TTC549 (cell line): Measurements from ENCODE around the gene THAP10.
"Not testable (repeated sequence)": the region's sequence is repeated elsewhere in the genome, so short reads cannot be mapped to it uniquely, and the experiment has no call there.

Source experiments
- FAIRE-seq: peaks from 2 replicates; lab custom pipeline; 2012; peaks lifted over from hg19 to GRCh38; lab: Jason Lieb, UNC

THAP10 gene

GRCh38 chr15:70876011-70876410 is 16.2 kb downstream of the THAP10 start:
- no peak for FAIRE-seq

GRCh38 chr15:70875001-70875782 is 17.0 kb downstream of the THAP10 start:
- FAIRE-seq = peak; percentile 66

- no peak for FAIRE-seq
These were observed 18.8 kb downstream of the THAP10 start for GRCh38 chr15:70873232-70874054.

GRCh38 chr15:70871490-70871889 is 20.7 kb downstream of the THAP10 start:
- FAIRE-seq = not testable (repeated sequence)

GRCh38 chr15:70870051-70870450 is 22.2 kb downstream of the THAP10 start:
- no peak for FAIRE-seq

GRCh38 chr15:70869346-70869745 is 22.9 kb downstream of the THAP10 start:
- no peak for FAIRE-seq

GRCh38 chr15:70867911-70868467 is 24.2 kb downstream of the THAP10 start:
- FAIRE-seq = no peak

GRCh38 chr15:70866982-70867641 is 25.1 kb downstream of the THAP10 start:
- FAIRE-seq = no peak

GRCh38 chr15:70863450-70864218 is 28.6 kb downstream of the THAP10 start:
- FAIRE-seq = no peak

- FAIRE-seq = no peak
These were observed 32.2 kb downstream of the THAP10 start for GRCh38 chr15:70859998-70860397.

- no peak for FAIRE-seq
These were observed 32.8 kb downstream of the THAP10 start for GRCh38 chr15:70859322-70859908.

GRCh38 chr15:70858614-70859321 is 33.5 kb downstream of the THAP10 start:
- not testable (repeated sequence) for FAIRE-seq

GRCh38 chr15:70857562-70858285 is 34.5 kb downstream of the THAP10 start:
- FAIRE-seq = no peak

- FAIRE-seq = no peak
These were observed 35.2 kb downstream of the THAP10 start for GRCh38 chr15:70856884-70857561.

GRCh38 chr15:70856177-70856883 is 35.9 kb downstream of the THAP10 start:
- FAIRE-seq = no peak

- no peak for FAIRE-seq
These were observed 36.5 kb downstream of the THAP10 start for GRCh38 chr15:70855764-70856163.

GRCh38 chr15:70854666-70854976 is 37.6 kb downstream of the THAP10 start:
- no peak for FAIRE-seq

- FAIRE-seq = no peak
These were observed 38.1 kb downstream of the THAP10 start, which contains the start of gene LARP6 for GRCh38 chr15:70853973-70854665. TSS of gene LARP6 (minus strand) at chr15:70854157. CDS start at chr15:70854088, 69 bp downstream.
